ENCODE measurements around the gene HIPK4. TPM values are rescaled to one million over a fixed set of nuclear protein-coding genes. Genes with fewer than 3 reads are reported as not detected.
"Not testable (repeated sequence)": the region's sequence is repeated elsewhere in the genome, so short reads cannot be mapped to it uniquely, and the experiment has no call there.

HIPK4 gene
- total RNA-seq, 1 donor from 2014 or later: 0.74 TPM

GRCh38 chr19:40335101-40335500 is 54.9 kb downstream of the HIPK4 start:
- no peak for DNase-seq (ENCODE audit: extremely low spot score in 2 of 2)
- intact Hi-C loops (cut with DNase I): no loop called here
- H3K4me3 ChIP-seq: no peak overlapping the region
- TF ChIP-seq POLR2AphosphoS5 (IDR thresholded peaks at IDR 0.05; ENCODE audit: insufficient read depth in 1 of 2, low read depth in 1 of 2) (no peak), CTCF (IDR thresholded peaks at IDR 0.05) (no peak), POLR2A (IDR thresholded peaks at IDR 0.05) (no peak)
- H3K4me1 ChIP-seq: no peaks in the 10 kb centered on the region
- H3K27ac ChIP-seq: no peak overlapping the region
- no peaks in the 10 kb centered on the region for H3K27me3 ChIP-seq
- H3K36me3 ChIP-seq: peaks cover 0 to 64% of the 10 kb centered on the region in 2 donors
- no peaks in the 10 kb centered on the region for H3K9me3 ChIP-seq

GRCh38 chr19:40333083-40333482 is 56.9 kb downstream of the HIPK4 start:
- H3K4me1 ChIP-seq; DNase-seq (ENCODE audit: extremely low spot score in 2 of 2); intact Hi-C loops (cut with DNase I); H3K9me3 ChIP-seq; H3K4me3 ChIP-seq; H3K27me3 ChIP-seq; H3K27ac ChIP-seq: not testable (repeated sequence)
- peaks cover 0 to 57% of the 10 kb centered on the region in 2 donors for H3K36me3 ChIP-seq

- intact Hi-C loops (cut with DNase I): no loop called here
- no peak for DNase-seq (ENCODE audit: extremely low spot score in 2 of 2)
- Histone ChIP-seq H3K27me3 (no peaks in the 10 kb centered on the region), H3K4me1 (no peaks in the 10 kb centered on the region), H3K27ac (no peak overlapping the region), H3K36me3 (peaks cover 0 to 61% of the 10 kb centered on the region in 2 donors), H3K4me3 (no peak overlapping the region), H3K9me3 (no peaks in the 10 kb centered on the region)
- no peak for TF ChIP-seq POLR2AphosphoS5 (IDR thresholded peaks at IDR 0.05; ENCODE audit: insufficient read depth in 1 of 2, low read depth in 1 of 2)
- TF ChIP-seq CTCF (IDR thresholded peaks at IDR 0.05): no peak
- TF ChIP-seq POLR2A (IDR thresholded peaks at IDR 0.05): no peak
These were observed 57.3 kb downstream of the HIPK4 start for GRCh38 chr19:40332669-40333068.

GRCh38 chr19:40331052-40331451 is 58.9 kb downstream of the HIPK4 start:
- Histone ChIP-seq H3K36me3 (peaks cover 0 to 66% of the 10 kb centered on the region in 2 donors), H3K4me1 (no peaks in the 10 kb centered on the region), H3K27ac (no peak overlapping the region), H3K9me3 (no peaks in the 10 kb centered on the region), H3K27me3 (no peaks in the 10 kb centered on the region), H3K4me3 (no peak overlapping the region)
- TF ChIP-seq POLR2AphosphoS5 (IDR thresholded peaks at IDR 0.05; ENCODE audit: insufficient read depth in 1 of 2, low read depth in 1 of 2) (no peak), POLR2A (IDR thresholded peaks at IDR 0.05) (no peak)
- no peak for DNase-seq (ENCODE audit: extremely low spot score in 2 of 2)
- intact Hi-C loops (cut with DNase I): no loop called here

Small RNA genes lying within 50 kb of the gene (microRNA-seq; reads per million reads assigned to microRNA genes)
- not detected for gene MIR6796 (ENCODE audit: borderline number of aligned reads, borderline replicate concordance)

Small RNA genes lying within 50 kb of the gene (small RNA-seq; reads per million reads assigned to genes)
- gene MIR6796: not detected
- not detected for gene RF00019

Other genes starting within 250 kb of the HIPK4 start
- 10.6 TPM for gene MAP3K10, start 198.8 kb downstream of the HIPK4 start, total RNA-seq
- gene TTC9B, start 171.8 kb downstream of the HIPK4 start, total RNA-seq: not detected
- gene CCNP, start 163.5 kb downstream of the HIPK4 start, total RNA-seq: not detected
- 105 TPM for gene AKT2, start 104.8 kb downstream of the HIPK4 start, total RNA-seq
- gene C19orf47, start 41.8 kb downstream of the HIPK4 start, total RNA-seq: 17.4 TPM
- gene PLD3, start 41.5 kb downstream of the HIPK4 start, total RNA-seq: 177 TPM
- 3.2 TPM for gene PRX, start 23.2 kb upstream of the HIPK4 start, total RNA-seq
- gene SERTAD1, start 35.8 kb upstream of the HIPK4 start, total RNA-seq: 14.2 TPM
- gene SERTAD3, start 54.2 kb upstream of the HIPK4 start, total RNA-seq: 42.0 TPM
- gene BLVRB, start 75.6 kb upstream of the HIPK4 start, total RNA-seq: 357 TPM
- 1.7 TPM for gene SPTBN4, start 76.8 kb upstream of the HIPK4 start, total RNA-seq
- 51.6 TPM for gene SHKBP1, start 186.7 kb upstream of the HIPK4 start, total RNA-seq
- 983 TPM for gene LTBP4, start 211.2 kb upstream of the HIPK4 start, total RNA-seq

Data from vagina (tissue), 2 donors.